Lung (tissue), 12 donors: ENCODE measurements around the gene CORT. TPM values are rescaled to one million over a fixed set of nuclear protein-coding genes. Genes with fewer than 3 reads are reported as not detected.

Experiments
- ATAC-seq: fragments of 200-7000 bp; cut with Tn5 transposase; one replicate; pipeline ENCODE4 v1.9.1; 2020; ENCODE audit warnings: moderate number of reproducible peaks; ENCODE audit not compliant: insufficient read depth, low FRiP score
- DNase-seq, 3 donors: peaks; one replicate each; pipeline ENCODE4 v3.0.0-alpha.2; 2013 to 2017
- H3K27ac ChIP-seq, 2 donors: one replicate each; pipeline ENCODE4 v1.5.1; 2013; ENCODE audit warnings: mild to moderate bottlenecking in 2 of 2, moderate library complexity in 2 of 2, control low read depth in 1 of 2, inconsistent platforms in 1 of 2, low read depth in 1 of 2, low read length in 1 of 2
- H3K27me3 ChIP-seq, 3 donors: one replicate each; pipeline ENCODE4 v1.5.1; 2013; ENCODE audit warnings: low read length in 2 of 3; ENCODE audit not compliant: control insufficient read depth in 3 of 3, insufficient read depth in 3 of 3
- H3K36me3 ChIP-seq, 4 donors: one replicate each; pipeline ENCODE4 v1.5.1; 2013; ENCODE audit warnings: low read length in 4 of 4, mild to moderate bottlenecking in 1 of 4, moderate library complexity in 1 of 4; ENCODE audit not compliant: control insufficient read depth in 4 of 4, insufficient read depth in 4 of 4
- H3K4me1 ChIP-seq, 5 donors: one replicate each; pipeline ENCODE4 v1.5.1; 2013; ENCODE audit warnings: low read length in 5 of 5, mild to moderate bottlenecking in 2 of 5, moderate library complexity in 1 of 5; ENCODE audit not compliant: control insufficient read depth in 5 of 5, insufficient read depth in 5 of 5
- H3K4me3 ChIP-seq: one replicate; pipeline ENCODE4 v1.5.1; 2013; ENCODE audit warnings: mild to moderate bottlenecking, control low read depth, moderate library complexity
- H3K9ac ChIP-seq, 2 donors: one replicate each; pipeline ENCODE4 v1.5.1; 2013; ENCODE audit warnings: low read length in 2 of 2, control low read depth in 1 of 2; ENCODE audit not compliant: insufficient read depth in 1 of 2
- H3K9me3 ChIP-seq, 4 donors: one replicate each; pipeline ENCODE4 v1.5.1; 2013; ENCODE audit warnings: low read length in 3 of 4, mild to moderate bottlenecking in 1 of 4, moderate library complexity in 1 of 4; ENCODE audit not compliant: control insufficient read depth in 4 of 4, insufficient read depth in 3 of 4
- WGBS, 2 donors: extraction: QIAGEN DNeasy Blood & Tissue Kit; methylation state at CpG; one replicate each; pipeline ENCODE4 v1.1.7; 2013; 5-methylcytosine and 5-hydroxymethylcytosine counted together
- polyA plus RNA-seq, 2 donors: library from polyadenylated mRNA; stranded (reverse); fragments of 200-250 nt; gene quantifications; one replicate each; pipeline ENCODE4 v1.2.1, GENCODE V29; 2013
- total RNA-seq, 2 donors: library from RNA; depleted of rRNA in 1 of 2; stranded (reverse); fragments of >200 nt in 1 of 2; gene quantifications; one replicate each; pipeline ENCODE4 v1.2.1, GENCODE V29; 2014 to 2021
- TF ChIP-seq, protein P1 (sequence below): IDR thresholded peaks from 2 replicates; pipeline ENCODE4 v1.5.1; 2012; ENCODE audit warnings: mild to moderate bottlenecking; ENCODE audit errors: control extremely low read depth, extremely low read depth
- donor health status: control.
- donor health status: control.
- donor health status: Bipolar disorder and iron deficiency.
- donor health status: healthy.
- donor health status: DM: yes; HTN: yes; CAD: no.

Gene CORT
- total and polyA plus RNA-seq, 4 donors: 0.10 to 0.40 (median 0.20) TPM; not detected in 1

DNA sequence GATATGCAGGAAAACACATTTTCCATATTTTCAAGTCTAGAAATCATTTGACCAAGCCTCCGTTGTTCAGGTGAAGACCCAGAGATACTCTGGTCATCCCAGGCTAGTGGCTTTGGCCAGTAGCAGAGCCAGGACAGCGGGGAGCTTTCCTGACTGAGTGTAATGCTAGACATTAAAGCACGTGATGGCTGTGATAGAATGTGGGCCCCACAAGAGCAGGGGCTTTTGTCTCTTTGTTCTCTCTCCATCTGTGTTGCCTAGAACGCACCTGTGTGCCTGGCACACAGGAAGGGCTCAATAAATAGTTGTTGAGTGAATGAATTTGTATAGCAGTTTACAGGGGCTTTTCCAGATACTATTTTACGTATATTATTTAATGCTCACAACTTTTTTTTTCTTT lies 9.0 kb upstream of the CORT start:
- no peak for DNase-seq
- H3K27me3 ChIP-seq: no peaks in the 10 kb centered on the region
- H3K4me3 ChIP-seq: no peak overlapping the region
- no peaks in the 10 kb centered on the region for H3K9me3 ChIP-seq
- no peaks in the 10 kb centered on the region for H3K36me3 ChIP-seq
- H3K4me1 ChIP-seq: peaks cover 0 to 5% (median 0%) of the 10 kb centered on the region in 5 donors
- WGBS, 2 donors: 96 to 98% methylated on average over 5 of the region's 5 CpGs
- TF ChIP-seq, protein P1, sequence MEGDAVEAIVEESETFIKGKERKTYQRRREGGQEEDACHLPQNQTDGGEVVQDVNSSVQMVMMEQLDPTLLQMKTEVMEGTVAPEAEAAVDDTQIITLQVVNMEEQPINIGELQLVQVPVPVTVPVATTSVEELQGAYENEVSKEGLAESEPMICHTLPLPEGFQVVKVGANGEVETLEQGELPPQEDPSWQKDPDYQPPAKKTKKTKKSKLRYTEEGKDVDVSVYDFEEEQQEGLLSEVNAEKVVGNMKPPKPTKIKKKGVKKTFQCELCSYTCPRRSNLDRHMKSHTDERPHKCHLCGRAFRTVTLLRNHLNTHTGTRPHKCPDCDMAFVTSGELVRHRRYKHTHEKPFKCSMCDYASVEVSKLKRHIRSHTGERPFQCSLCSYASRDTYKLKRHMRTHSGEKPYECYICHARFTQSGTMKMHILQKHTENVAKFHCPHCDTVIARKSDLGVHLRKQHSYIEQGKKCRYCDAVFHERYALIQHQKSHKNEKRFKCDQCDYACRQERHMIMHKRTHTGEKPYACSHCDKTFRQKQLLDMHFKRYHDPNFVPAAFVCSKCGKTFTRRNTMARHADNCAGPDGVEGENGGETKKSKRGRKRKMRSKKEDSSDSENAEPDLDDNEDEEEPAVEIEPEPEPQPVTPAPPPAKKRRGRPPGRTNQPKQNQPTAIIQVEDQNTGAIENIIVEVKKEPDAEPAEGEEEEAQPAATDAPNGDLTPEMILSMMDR: no peak
- H3K9ac ChIP-seq: no peak overlapping the region
- H3K27ac ChIP-seq: no peak overlapping the region
- ATAC-seq: no peak

DNA sequence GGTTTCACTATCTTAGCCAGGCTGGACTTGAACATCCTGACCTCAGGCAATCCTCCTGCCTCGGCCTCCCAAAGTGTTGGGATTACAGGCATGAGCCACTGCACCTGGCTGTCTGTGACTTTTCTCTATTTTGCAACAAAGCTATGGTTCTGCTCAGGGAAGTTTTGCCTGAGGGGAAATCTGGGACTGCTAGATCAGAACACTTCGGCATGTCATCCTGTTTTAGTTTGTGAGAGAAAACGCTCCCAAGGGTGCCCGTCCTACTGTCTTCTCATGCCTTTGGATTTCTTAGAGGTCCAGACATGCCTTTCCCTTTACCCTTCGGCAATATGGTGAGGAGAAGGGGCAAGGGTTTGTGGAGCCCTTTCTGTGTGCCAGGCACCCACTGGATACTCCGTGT lies 5.6 kb upstream of the CORT start:
- TF ChIP-seq, protein P1: no peak
- no peaks in the 10 kb centered on the region for H3K9me3 ChIP-seq
- no peaks in the 10 kb centered on the region for H3K27me3 ChIP-seq
- 96 to 97% methylated on average over 6 of the region's 6 CpGs for WGBS, 2 donors
- H3K36me3 ChIP-seq: no peaks in the 10 kb centered on the region
- no peak overlapping the region for H3K27ac ChIP-seq
- H3K4me1 ChIP-seq: no peaks in the 10 kb centered on the region
- H3K4me3 ChIP-seq: no peak overlapping the region
- ATAC-seq: no peak
- no peak overlapping the region for H3K9ac ChIP-seq
- DNase-seq: no peak

DNA sequence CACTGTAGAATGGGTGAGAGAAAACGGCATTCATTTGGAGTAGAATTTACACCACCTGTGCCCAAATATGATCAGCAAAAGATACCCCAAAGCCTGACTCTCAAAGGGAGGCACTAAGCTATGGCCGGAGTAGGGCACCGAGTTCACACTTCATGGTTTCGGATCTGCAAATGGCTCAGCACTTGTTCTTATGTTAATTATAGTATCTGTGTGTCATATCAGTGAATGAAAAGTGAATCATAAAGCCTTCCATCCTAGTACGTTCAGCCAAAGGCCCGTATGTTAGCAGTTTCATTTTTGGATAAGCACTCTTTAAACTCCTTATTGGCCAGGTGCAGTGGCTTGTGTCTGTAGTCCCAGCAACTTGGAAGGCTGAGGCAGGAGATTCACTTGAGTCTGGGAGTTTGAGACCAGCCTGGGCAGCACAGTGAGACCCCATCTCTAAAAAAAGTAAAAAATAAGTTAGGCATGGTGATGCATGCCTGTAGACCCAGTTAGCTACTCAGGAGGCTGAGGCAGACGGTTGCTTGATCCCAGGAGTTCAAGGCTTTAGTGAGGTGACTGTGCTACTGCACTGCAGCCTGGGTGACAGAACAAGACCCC lies 4.9 kb upstream of the CORT start:
- H3K9me3 ChIP-seq: no peaks in the 10 kb centered on the region
- no peaks in the 10 kb centered on the region for H3K4me1 ChIP-seq
- TF ChIP-seq, protein P1: no peak
- no peak overlapping the region for H3K27ac ChIP-seq
- no peak overlapping the region for H3K9ac ChIP-seq
- 94 to 97% methylated on average over 7 of the region's 7 CpGs for WGBS, 2 donors
- ATAC-seq (no peak), DNase-seq (no peak)
- no peaks in the 10 kb centered on the region for H3K36me3 ChIP-seq
- H3K27me3 ChIP-seq: no peaks in the 10 kb centered on the region
- no peak overlapping the region for H3K4me3 ChIP-seq
